SJCRH30 (cell line): ENCODE results near the gene MMP24. TPM values are rescaled to one million over a fixed set of nuclear protein-coding genes. Genes with fewer than 3 reads are reported as not detected.

Experiments used
- DNase-seq, 2 experiments: peaks; one replicate each; pipeline ENCODE4 v3.0.0-alpha.2; 2015 to 2020
- H3K27ac ChIP-seq: fragments of 250-450 bp; sonication (Bioruptor Pico); 2 replicates; pipeline ENCODE4 v1.5.1; 2020; ENCODE audit warnings: mild to moderate bottlenecking, moderate library complexity
- H3K27me3 ChIP-seq: fragments of 250-450 bp; sonication (Bioruptor Pico); 2 replicates; pipeline ENCODE4 v1.5.1; 2020; ENCODE audit warnings: mild to moderate bottlenecking, moderate library complexity
- H3K36me3 ChIP-seq: fragments of 250-450 bp; sonication (Bioruptor Pico); 2 replicates; pipeline ENCODE4 v1.5.1; 2020; ENCODE audit warnings: mild to moderate bottlenecking, moderate library complexity
- H3K4me1 ChIP-seq: fragments of 250-450 bp; sonication (Bioruptor Pico); 2 replicates; pipeline ENCODE4 v1.5.1; 2020; ENCODE audit warnings: mild to moderate bottlenecking, moderate library complexity
- H3K4me3 ChIP-seq: fragments of 250-450 bp; sonication (Bioruptor Pico); 2 replicates; pipeline ENCODE4 v1.5.1; 2020; ENCODE audit warnings: mild to moderate bottlenecking, moderate library complexity
- H3K9me3 ChIP-seq: fragments of 250-450 bp; sonication (Bioruptor Pico); replicated peaks from 2 replicates; pipeline ENCODE4 v1.5.1; 2020; ENCODE audit warnings: mild to moderate bottlenecking, moderate library complexity
- total RNA-seq: library from RNA; depleted of rRNA; stranded (reverse); fragments of >200 nt; shearing (Covaris generic); gene quantifications from 2 replicates; pipeline ENCODE4 v1.2.3, GENCODE V29; 2014

Gene MMP24
- total RNA-seq, 1 experiment from 2014 or later, result not detected

DNA sequence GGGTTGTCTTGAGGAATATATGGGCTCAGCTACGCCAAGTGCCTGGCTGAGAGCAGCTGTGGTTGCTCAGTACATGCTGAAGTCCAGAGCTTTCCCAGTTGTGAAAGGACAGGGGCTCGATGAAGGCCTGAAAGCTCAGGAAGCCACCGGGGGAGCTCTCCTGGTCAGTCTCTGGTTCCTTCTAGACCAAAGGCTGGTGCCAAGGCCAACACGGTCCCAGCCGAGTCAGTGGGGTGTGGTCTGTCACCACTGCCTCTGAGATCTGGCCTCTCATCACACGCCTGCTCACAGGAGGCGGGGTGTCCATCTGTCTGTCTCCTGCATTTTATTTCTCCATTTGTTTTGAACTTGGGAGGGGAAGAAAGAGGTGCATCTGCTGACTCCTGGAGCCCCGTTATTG lies 70.7 kb downstream of the MMP24 start:
- H3K4me1 ChIP-seq, result no peaks in the 10 kb centered on the region
- H3K27ac ChIP-seq, result no peak overlapping the region
- H3K27me3 ChIP-seq, result 0 out of 2 replicates have a peak, but pooled peaks cover 16% of the 10 kb centered on the region
- H3K4me3 ChIP-seq, result no peak overlapping the region
- no peaks in the 10 kb centered on the region for H3K9me3 ChIP-seq
- H3K36me3 ChIP-seq, result no peaks in the 10 kb centered on the region
- DNase-seq, result no peak

- Histone ChIP-seq H3K36me3 (no peaks in the 10 kb centered on the region), H3K4me3 (no peak overlapping the region), H3K27me3 (0 out of 2 replicates have a peak, but pooled peaks cover 11% of the 10 kb centered on the region), H3K27ac (no peak overlapping the region), H3K9me3 (no peaks in the 10 kb centered on the region), H3K4me1 (no peaks in the 10 kb centered on the region)
- no peak for DNase-seq
Measured at GRCh38 chr20:35297740-35298139, 71.2 kb downstream of the MMP24 start.

GRCh38 chr20:35298264-35298663 lies 71.8 kb downstream of the MMP24 start:
- Histone ChIP-seq H3K27me3 (0 out of 2 replicates have a peak, but pooled peaks cover 11% of the 10 kb centered on the region), H3K27ac (no peak overlapping the region), H3K4me1 (no peaks in the 10 kb centered on the region), H3K36me3 (no peaks in the 10 kb centered on the region), H3K9me3 (no peaks in the 10 kb centered on the region), H3K4me3 (no peak overlapping the region)
- no peak for DNase-seq

GRCh38 chr20:35299780-35300179 lies 73.3 kb downstream of the MMP24 start:
- Histone ChIP-seq H3K4me1 (peaks cover 9% of the 10 kb centered on the region), H3K36me3 (no peaks in the 10 kb centered on the region), H3K27me3 (0 out of 2 replicates have a peak, but pooled peaks cover 6% of the 10 kb centered on the region), H3K4me3 (no peak overlapping the region), H3K9me3 (no peaks in the 10 kb centered on the region), H3K27ac (no peak overlapping the region)
- no peak for DNase-seq

GRCh38 chr20:35300469-35301262 lies 74.2 kb downstream of the MMP24 start:
- Histone ChIP-seq H3K9me3 (no peaks in the 10 kb centered on the region), H3K4me3 (no peak overlapping the region), H3K4me1 (peaks cover 18% of the 10 kb centered on the region), H3K27me3 (0 out of 2 replicates have a peak, but pooled peaks cover 6% of the 10 kb centered on the region), H3K27ac (no peak overlapping the region), H3K36me3 (no peaks in the 10 kb centered on the region)
- DNase-seq, result no peak

DNA sequence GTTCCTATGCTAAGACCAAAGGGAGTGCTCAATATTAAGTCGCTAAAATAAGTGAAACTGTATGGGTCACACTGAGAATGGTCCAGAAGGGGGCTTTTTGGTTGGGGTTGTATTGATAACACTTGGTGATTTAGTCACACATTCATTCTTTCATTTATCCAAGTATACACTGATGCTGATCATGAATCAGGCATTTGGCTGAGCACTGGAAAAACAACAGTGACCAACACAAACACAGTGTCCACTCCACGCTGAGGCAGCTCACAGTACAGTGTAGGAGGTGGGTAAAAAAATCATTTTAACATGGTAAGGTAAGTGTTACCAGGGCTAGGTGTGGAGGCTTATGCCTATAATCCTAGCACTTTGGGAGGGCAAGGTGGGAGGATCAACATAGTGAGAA lies 74.9 kb downstream of the MMP24 start:
- DNase-seq, result no peak
- Histone ChIP-seq H3K4me3 (no peak overlapping the region), H3K36me3 (no peaks in the 10 kb centered on the region), H3K27me3 (0 out of 2 replicates have a peak, but pooled peaks cover 5% of the 10 kb centered on the region), H3K4me1 (peaks cover 26% of the 10 kb centered on the region), H3K9me3 (no peaks in the 10 kb centered on the region), H3K27ac (no peak overlapping the region)

- Histone ChIP-seq H3K27ac (no peak overlapping the region), H3K27me3 (no peaks in the 10 kb centered on the region), H3K9me3 (no peaks in the 10 kb centered on the region), H3K4me1 (peaks cover 38% of the 10 kb centered on the region), H3K4me3 (no peak overlapping the region), H3K36me3 (no peaks in the 10 kb centered on the region)
- DNase-seq, result no peak
Measured at GRCh38 chr20:35302421-35303335, 76.2 kb downstream of the MMP24 start.

- DNase-seq, result no peak
- Histone ChIP-seq H3K27me3 (no peaks in the 10 kb centered on the region), H3K4me3 (no peak overlapping the region), H3K4me1 (peaks cover 45% of the 10 kb centered on the region), H3K36me3 (no peaks in the 10 kb centered on the region), H3K27ac (no peak overlapping the region), H3K9me3 (no peaks in the 10 kb centered on the region)
Measured at GRCh38 chr20:35303382-35303734, 76.9 kb downstream of the MMP24 start.

- Histone ChIP-seq H3K27me3 (no peaks in the 10 kb centered on the region), H3K36me3 (no peaks in the 10 kb centered on the region), H3K9me3 (no peaks in the 10 kb centered on the region), H3K4me1 (peaks cover 50% of the 10 kb centered on the region), H3K4me3 (no peak overlapping the region), H3K27ac (no peak overlapping the region; the same call in 1 of the 2 replicates)
- DNase-seq, result peak; percentile 89 to 97
Measured at GRCh38 chr20:35303735-35304491, 77.4 kb downstream of the MMP24 start.

- peaks cover 50% of the 10 kb centered on the region for H3K4me1 ChIP-seq
- H3K27me3 ChIP-seq, result no peaks in the 10 kb centered on the region
- H3K36me3 ChIP-seq, result no peaks in the 10 kb centered on the region
- H3K9me3 ChIP-seq, result no peaks in the 10 kb centered on the region
- no peak for DNase-seq
- no peak overlapping the region for H3K4me3 ChIP-seq
- peak overlapping the region; percentile 93 for H3K27ac ChIP-seq
Measured at GRCh38 chr20:35304956-35305355, 78.5 kb downstream of the MMP24 start.

DNA sequence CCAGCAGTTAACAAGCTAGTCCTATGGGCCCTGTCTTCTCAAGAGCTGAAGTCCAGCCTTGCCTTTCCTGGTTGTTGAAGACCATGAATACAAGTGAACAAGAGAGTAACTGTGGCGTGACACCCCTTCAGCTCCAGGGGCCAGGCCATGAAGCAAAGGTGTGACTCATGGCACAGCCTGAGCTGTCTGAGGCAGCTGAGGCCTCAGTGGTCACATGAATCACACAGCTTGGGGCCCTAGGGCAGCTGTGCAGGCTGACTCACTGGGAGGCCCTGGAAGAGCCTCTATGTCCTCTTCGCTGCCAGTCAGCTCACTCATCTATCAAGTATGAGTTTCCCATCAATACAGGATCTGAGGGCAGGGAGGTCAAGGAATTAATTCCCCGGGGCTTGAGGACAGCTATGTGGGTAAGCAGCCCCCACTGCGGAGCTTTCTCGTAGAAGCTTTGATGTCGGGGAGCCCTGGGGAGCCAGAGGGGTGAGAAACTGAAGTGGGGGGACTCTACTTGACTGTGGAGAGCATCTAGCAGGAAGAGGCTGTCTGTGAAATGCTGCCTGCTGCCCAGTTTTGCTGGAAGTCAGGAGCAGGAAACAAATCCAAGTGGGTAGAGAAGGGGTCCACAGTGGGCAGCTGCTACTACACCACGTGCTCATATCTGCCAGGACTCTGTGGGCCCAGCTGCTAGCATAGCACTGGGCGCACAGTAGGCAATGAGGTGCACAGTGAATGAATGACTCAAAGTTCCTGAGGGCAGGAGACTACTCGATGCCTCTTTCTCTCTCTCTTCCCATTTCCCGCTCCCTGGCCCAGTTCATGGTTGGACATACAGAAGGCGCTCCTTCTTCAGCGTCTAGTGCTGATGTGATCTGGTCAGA lies 79.4 kb downstream of the MMP24 start:
- peak; percentile 99 for DNase-seq
- Histone ChIP-seq H3K27ac (peak overlapping the region; percentile 93), H3K4me3 (no peak overlapping the region), H3K36me3 (no peaks in the 10 kb centered on the region), H3K9me3 (no peaks in the 10 kb centered on the region), H3K27me3 (no peaks in the 10 kb centered on the region), H3K4me1 (peaks cover 50% of the 10 kb centered on the region)

DNA sequence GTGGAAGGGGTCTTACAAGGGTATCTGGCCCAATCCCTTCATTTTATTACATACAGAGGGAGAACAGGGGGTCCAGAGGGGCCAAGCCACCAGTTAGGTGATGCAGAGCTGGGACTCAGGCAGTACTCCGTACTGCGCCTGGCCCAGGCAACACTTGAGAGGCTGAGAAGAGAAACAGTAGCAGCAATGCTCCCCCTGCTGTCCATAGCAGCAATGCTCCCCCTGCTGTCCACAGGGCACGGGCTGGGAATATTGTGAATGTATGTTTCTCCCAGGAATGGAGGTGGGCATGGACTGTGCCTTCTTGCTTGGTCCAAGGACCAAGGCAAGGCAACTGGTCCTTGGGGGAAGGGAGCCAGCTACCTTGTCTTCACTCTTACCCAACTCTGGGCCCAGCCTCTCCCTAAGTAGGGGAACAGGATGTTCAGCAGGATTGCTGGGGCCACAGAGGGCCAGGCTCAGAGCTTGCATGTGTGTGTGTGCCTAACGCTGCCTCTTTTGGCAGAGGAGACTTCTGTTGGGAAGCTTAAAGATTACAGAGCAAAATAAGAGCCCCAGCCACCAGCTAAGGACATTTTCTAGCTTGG lies 80.5 kb downstream of the MMP24 start:
- peak; percentile 72 to 80 for DNase-seq
- H3K27me3 ChIP-seq, result no peaks in the 10 kb centered on the region
- H3K4me3 ChIP-seq, result no peak overlapping the region
- no peaks in the 10 kb centered on the region for H3K36me3 ChIP-seq
- peak overlapping the region; percentile 93 for H3K27ac ChIP-seq
- H3K9me3 ChIP-seq, result no peaks in the 10 kb centered on the region
- H3K4me1 ChIP-seq, result peaks cover 61% of the 10 kb centered on the region
